PC-3 (cell line): Measurements from ENCODE around the gene ZNF354C.

Source experiments
- EZH2 ChIP-seq: fragments of 300-600 bp; sonication (generic); IDR thresholded peaks from one replicate; pipeline ENCODE4 v1.6.1; 2017; ENCODE audit warnings: antibody characterized with exemption, mild to moderate bottlenecking, low read length; ENCODE audit not compliant: unreplicated experiment
- EZH2phosphoT487 ChIP-seq: fragments of 300-600 bp; sonication (generic); IDR thresholded peaks from 2 replicates; pipeline ENCODE4 v1.6.1; 2018; ENCODE audit warnings: mild to moderate bottlenecking, antibody characterized with exemption, low read length, borderline replicate concordance
- TF ChIP-seq, protein P1 (sequence below): fragments of 300-600 bp; sonication (generic); conservative IDR thresholded peaks from 2 replicates; pipeline ENCODE4 v1.5.1; 2017; ENCODE audit warnings: antibody characterized with exemption, low read depth, mild to moderate bottlenecking, low read length

DNA sequence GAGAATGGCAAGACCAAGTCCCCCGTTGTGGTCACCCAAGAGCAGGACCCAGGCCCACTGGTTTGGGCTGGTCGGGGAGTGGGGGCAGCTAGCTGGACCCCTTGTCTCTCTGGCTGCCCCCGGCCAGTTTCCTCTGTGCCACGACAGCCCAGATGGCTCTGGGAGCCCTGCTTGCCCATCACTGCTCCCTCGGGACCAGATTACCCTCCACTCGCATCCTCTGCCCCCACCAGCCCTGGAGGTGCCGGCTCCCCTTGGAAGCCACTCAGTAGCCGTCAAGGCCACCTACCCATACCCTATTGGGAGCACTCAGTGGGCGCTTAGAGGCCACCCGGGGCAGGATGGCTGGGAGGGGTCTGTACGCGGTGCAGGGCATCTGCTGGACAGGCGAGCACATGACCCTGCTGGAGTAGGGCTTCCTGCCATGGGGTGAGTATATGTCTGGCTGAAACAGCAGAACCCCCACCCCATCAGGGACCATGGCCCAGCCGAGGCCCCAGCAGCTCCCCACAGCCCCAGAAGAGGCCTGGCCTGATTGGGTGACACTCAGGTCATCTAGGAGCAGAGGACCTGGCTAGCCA is 70.0 kb downstream of the ZNF354C start:
- TF ChIP-seq EZH2 (no peak), EZH2phosphoT487 (no peak)
- TF ChIP-seq, protein P1, sequence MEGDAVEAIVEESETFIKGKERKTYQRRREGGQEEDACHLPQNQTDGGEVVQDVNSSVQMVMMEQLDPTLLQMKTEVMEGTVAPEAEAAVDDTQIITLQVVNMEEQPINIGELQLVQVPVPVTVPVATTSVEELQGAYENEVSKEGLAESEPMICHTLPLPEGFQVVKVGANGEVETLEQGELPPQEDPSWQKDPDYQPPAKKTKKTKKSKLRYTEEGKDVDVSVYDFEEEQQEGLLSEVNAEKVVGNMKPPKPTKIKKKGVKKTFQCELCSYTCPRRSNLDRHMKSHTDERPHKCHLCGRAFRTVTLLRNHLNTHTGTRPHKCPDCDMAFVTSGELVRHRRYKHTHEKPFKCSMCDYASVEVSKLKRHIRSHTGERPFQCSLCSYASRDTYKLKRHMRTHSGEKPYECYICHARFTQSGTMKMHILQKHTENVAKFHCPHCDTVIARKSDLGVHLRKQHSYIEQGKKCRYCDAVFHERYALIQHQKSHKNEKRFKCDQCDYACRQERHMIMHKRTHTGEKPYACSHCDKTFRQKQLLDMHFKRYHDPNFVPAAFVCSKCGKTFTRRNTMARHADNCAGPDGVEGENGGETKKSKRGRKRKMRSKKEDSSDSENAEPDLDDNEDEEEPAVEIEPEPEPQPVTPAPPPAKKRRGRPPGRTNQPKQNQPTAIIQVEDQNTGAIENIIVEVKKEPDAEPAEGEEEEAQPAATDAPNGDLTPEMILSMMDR, result no peak
